K562 (cell line): Measurements from ENCODE around the gene PXDC1. TPM values are rescaled to one million over a fixed set of nuclear protein-coding genes. Genes with fewer than 3 reads are reported as not detected.

ENCODE experiments used
- ATAC-seq: fragments of 200-7000 bp; cut with Tn5 transposase; 3 replicates; pipeline ENCODE4 v1.9.1; 2020; ENCODE audit warnings: moderate library complexity
- BruUV-seq: library from RNA; stranded (reverse); fragments of 400-500 nt; replicated peaks from 2 replicates; lab custom pipeline; 2021; lab: Mats Ljungman, UMichigan
- CTCF ChIA-PET: fragments of 300-600 bp; formaldehyde crosslinking; extraction: SDS; loops from one replicate; lab custom pipeline; 2021; ENCODE audit warnings: low intra/inter-chr PET ratio; lab: Yijun Ruan, JAX
- POLR2A ChIA-PET: fragments of 300-600, 350-650 bp; sonication (Branson Sonifier 250); formaldehyde crosslinking; extraction: SDS; loops from one replicate; lab custom pipeline; 2021; ENCODE audit warnings: antibody characterized with exemption, inconsistent platforms; lab: Yijun Ruan, JAX
- DNase-seq, 4 experiments: peaks; one replicate each; pipeline versions ENCODE4 v3.0.0 to v3.0.0-alpha.2; 2011 to 2018; ENCODE audit warnings: low spot score in 3 of 4, mixed read lengths in 3 of 4; ENCODE audit errors: extremely low read depth in 1 of 4
- FAIRE-seq: peaks from 2 replicates; lab custom pipeline; 2011; peaks lifted over from hg19 to GRCh38; lab: Jason Lieb, UNC
- H2AFZ ChIP-seq: 2 replicates; pipeline ENCODE4 v1.6.0; 2011; ENCODE audit warnings: low read depth, low read length, control low read depth, inconsistent platforms
- H3K27ac ChIP-seq: fragments of 200-600 bp; 3 replicates; pipeline ENCODE4 v1.8.0; 2011; ENCODE audit warnings: low read depth, mild to moderate bottlenecking, control low read depth, inconsistent platforms, low read length, moderate library complexity, mixed read lengths; ENCODE audit errors: extremely low read depth
- H3K27me3 ChIP-seq, 2 experiments: fragments of 300-600 bp in 1 of 2; 2 replicates in 1 of 2; 3 replicates in 1 of 2; pipeline versions ENCODE4 v1.6.0 to v1.8.0; 2011; ENCODE audit warnings: inconsistent platforms in 2 of 2, low read length in 2 of 2, mild to moderate bottlenecking in 1 of 2, mixed read lengths in 1 of 2, moderate library complexity in 1 of 2; ENCODE audit not compliant: control insufficient read depth in 2 of 2, insufficient read depth in 2 of 2
- H3K36me3 ChIP-seq: fragments of 300-600 bp; 3 replicates; pipeline ENCODE4 v1.8.0; 2011; ENCODE audit warnings: mild to moderate bottlenecking, low read length, inconsistent platforms; ENCODE audit not compliant: control insufficient read depth, insufficient read depth
- H3K4me1 ChIP-seq, 2 experiments: fragments of 200-600 bp in 1 of 2; replicated peaks in 1 of 2; 2 replicates in 1 of 2; 3 replicates in 1 of 2; pipeline versions ENCODE4 v1.5.1 to v1.8.0; 2011; ENCODE audit warnings: inconsistent platforms in 2 of 2, low read length in 2 of 2, mild to moderate bottlenecking in 1 of 2, mixed read lengths in 1 of 2, moderate library complexity in 1 of 2; ENCODE audit not compliant: control insufficient read depth in 2 of 2, insufficient read depth in 2 of 2
- H3K4me2 ChIP-seq: 2 replicates; pipeline ENCODE4 v1.6.1; 2011; ENCODE audit warnings: low read length, control low read depth, inconsistent platforms, mixed read lengths; ENCODE audit not compliant: insufficient read depth
- H3K4me3 ChIP-seq: fragments of 200-600 bp; sonication (generic), shearing (Covaris generic); 2 replicates; pipeline ENCODE4 v1.5.1; 2016; ENCODE audit warnings: control low read depth, inconsistent platforms
- H3K79me2 ChIP-seq: fragments of 200-600 bp; 3 replicates; pipeline ENCODE4 v1.8.0; 2011; ENCODE audit warnings: low read length, inconsistent platforms; ENCODE audit not compliant: control insufficient read depth, insufficient read depth
- H3K9ac ChIP-seq, 2 experiments: 2 replicates each; pipeline versions ENCODE4 v1.6.0 to v1.6.1; 2011; ENCODE audit warnings: low read depth in 2 of 2, low read length in 2 of 2, control low read depth in 1 of 2, inconsistent platforms in 1 of 2, mild to moderate bottlenecking in 1 of 2, mixed read lengths in 1 of 2; ENCODE audit not compliant: insufficient read depth in 1 of 2
- H3K9me1 ChIP-seq: one replicate; pipeline ENCODE4 v1.6.0; 2011; ENCODE audit warnings: inconsistent platforms, mild to moderate bottlenecking, low read length, moderate library complexity; ENCODE audit not compliant: control insufficient read depth, insufficient read depth
- H3K9me3 ChIP-seq: replicated peaks from 2 replicates; pipeline ENCODE4 v1.5.1; 2011; ENCODE audit warnings: low read depth, low read length, inconsistent platforms; ENCODE audit not compliant: control insufficient read depth, insufficient read depth
- H4K20me1 ChIP-seq: replicated peaks from 2 replicates; pipeline ENCODE4 v1.6.1; 2011; ENCODE audit warnings: low read length, inconsistent platforms, mixed read lengths; ENCODE audit not compliant: control insufficient read depth, insufficient read depth
- ADNP ChIP-seq: fragments of 200-800 bp; sonication (Bioruptor generic); IDR thresholded peaks from 2 replicates; pipeline ENCODE4 v1.6.1; 2016; ENCODE audit warnings: missing genetic modification characterization, missing compliant biosample characterization
- BCOR ChIP-seq: fragments of 450-650 bp; IDR thresholded peaks from 2 replicates; pipeline ENCODE4 v1.6.1; 2016
- CHCHD3 ChIP-seq: fragments of 250-450 bp; sonication (Bioruptor Pico); IDR thresholded peaks from 2 replicates; pipeline ENCODE4 v2.1.2; 2022; ENCODE audit warnings: mild to moderate bottlenecking
- GTF2F1 ChIP-seq: IDR thresholded peaks from 2 replicates; pipeline ENCODE4 v1.6.1; 2011; ENCODE audit warnings: low read depth, low read length, improper control_type of control experiment
- NR2C2 ChIP-seq, 2 experiments: fragments of 200-800 bp in 1 of 2; sonication (Bioruptor generic) in 1 of 2; sonication (generic) in 1 of 2; formaldehyde crosslinking in 1 of 2; IDR thresholded peaks; 2 replicates each; pipeline versions ENCODE4 v1.6.1 to v1.8.0; 2016 to 2022; ENCODE audit warnings: mild to moderate bottlenecking in 1 of 2, missing compliant biosample characterization in 1 of 2, missing genetic modification characterization in 1 of 2, missing genetic modification reagents in 1 of 2
- SAFB ChIP-seq: fragments of 200-400 bp; formaldehyde crosslinking; IDR thresholded peaks from 2 replicates; pipeline ENCODE4 v1.6.1; 2017; ENCODE audit warnings: low read depth, low read length, borderline replicate concordance
- ZBTB12 ChIP-seq: fragments of 250-450 bp; sonication (Bioruptor Pico); IDR thresholded peaks from 2 replicates; pipeline ENCODE4 v1.4.0; 2020
- ZEB2 ChIP-seq: fragments of 450-650 bp; IDR thresholded peaks from 2 replicates; pipeline ENCODE4 v1.6.1; 2016
- ZKSCAN3 ChIP-seq: fragments of 250-450 bp; sonication (Bioruptor Pico); IDR thresholded peaks from 2 replicates; pipeline ENCODE4 v1.4.0; 2020
- ZNF79 ChIP-seq: fragments of 250-450 bp; sonication (Bioruptor Pico); IDR thresholded peaks from 2 replicates; pipeline ENCODE4 v1.4.0; 2020; ENCODE audit warnings: low read depth, mild to moderate bottlenecking, moderate library complexity
- WGBS: fragments of 100-300 bp; shearing (Covaris generic); methylation state at CpG from one replicate; pipeline ENCODE4 v1.1.6; 2016; ENCODE audit warnings: low coverage, mixed read lengths; ENCODE audit not compliant: insufficient coverage; ENCODE audit errors: missing lambda C conversion rate; 5-methylcytosine and 5-hydroxymethylcytosine counted together
- in situ Hi-C: fragments of 300-500 bp; cut with MboI; formaldehyde crosslinking; loops from 4 replicates; pipeline ENCODE4 v1.15.0; 2018; ENCODE audit warnings: inconsistent platforms, mixed read lengths
- intact Hi-C: fragments of 100-400 bp; cut with micrococcal nuclease; formaldehyde crosslinking; loops from 2 replicates; pipeline ENCODE4 v1.14.2; 2022
- polyA plus RNA-seq, 8 experiments: library from polyadenylated mRNA; depleted of rRNA in 4 of 8; stranded (reverse) in 5 of 8; unstranded in 3 of 8; fragments of >200 nt; fragmentation: Nextera tagmentation in 2 of 8; fragmentation: Illumina TruSeq in 1 of 8; extraction: Ambion mirVana in 2 of 8; extraction: Trizol in 1 of 8; gene quantifications; 2 replicates each; pipeline versions ENCODE4 v1.2.1 to v1.2.3, GENCODE V29; 2011 to 2014; ENCODE audit warnings: inconsistent platforms in 1 of 8, missing spikeins in 1 of 8
- total RNA-seq, 7 experiments: library from RNA; depleted of rRNA in 6 of 7; stranded (reverse); fragments of >200 nt in 6 of 7; fragmentation: Illumina TruSeq in 2 of 7; extraction: Trizol in 2 of 7; gene quantifications; 2 replicates each; pipeline versions ENCODE4 v1.2.1 to v1.2.3, GENCODE V29; 2011 to 2021; ENCODE audit warnings: low replicate concordance in 1 of 7
- TF ChIP-seq, protein P1 (sequence below): sonication (generic); formaldehyde crosslinking; IDR thresholded peaks from 2 replicates; pipeline ENCODE4 v1.5.0; 2020; ENCODE audit warnings: missing genetic modification reagents

PXDC1 gene
- total and polyA plus RNA-seq, 9 of the 15 experiments (the other 6 are each of a cell fraction or from before 2014, with no cell fraction given), result 0.09 to 0.33 (median 0.16) TPM; not detected in 5

- 24% methylated on average over 19 of the region's 19 CpGs for WGBS
- ATAC-seq, result no peak
- Histone ChIP-seq H3K27ac (no peak overlapping the region), H3K36me3 (no peaks in the 10 kb centered on the region), H2AFZ (no peak overlapping the region), H3K27me3 (peaks cover 21 to 77% of the 10 kb centered on the region in 2 experiments; a peak in 4 of 5 replicates), H3K9me3 (no peaks in the 10 kb centered on the region), H3K79me2 (no peaks in the 10 kb centered on the region), H3K4me2 (no peak overlapping the region), H3K9me1 (no peaks in the 10 kb centered on the region), H3K9ac (no peak overlapping the region), H4K20me1 (no peaks in the 10 kb centered on the region; the same call in 1 of the 2 replicates), H3K4me1 (peaks cover 2 to 3% of the 10 kb centered on the region in 2 experiments; a peak in 2 of 5 replicates)
- in situ Hi-C loops, result loop anchor here (5.0 to 10.0 kb wide), 2 partner anchors 430 to 473 kb away; no protein-coding TSS in a partner anchor
- intact Hi-C loops, result loop anchor here (5.0 kb wide), 2 partner anchors 248 to 263 kb away; no protein-coding TSS in a partner anchor
- no peak for DNase-seq
- no peak for FAIRE-seq
- POLR2A ChIA-PET, result interaction anchor here (0.6 kb wide), 2 partner anchors 30 to 539 kb away, joined by 3 read pairs; no protein-coding TSS in a partner anchor
- TF ChIP-seq NR2C2 (CRISPR knock-in tag; IDR thresholded peaks at IDR 0.05) (no peak), NR2C2 (tag; IDR thresholded peaks at IDR 0.05) (no peak), ZBTB12 (no peak), CHCHD3 (no peak), ADNP (tag) (no peak), ZEB2 (no peak), ZNF79 (no peak), GTF2F1 (no peak), SAFB (no peak), BCOR (no peak), ZKSCAN3 (no peak)
- TF ChIP-seq, protein P1, sequence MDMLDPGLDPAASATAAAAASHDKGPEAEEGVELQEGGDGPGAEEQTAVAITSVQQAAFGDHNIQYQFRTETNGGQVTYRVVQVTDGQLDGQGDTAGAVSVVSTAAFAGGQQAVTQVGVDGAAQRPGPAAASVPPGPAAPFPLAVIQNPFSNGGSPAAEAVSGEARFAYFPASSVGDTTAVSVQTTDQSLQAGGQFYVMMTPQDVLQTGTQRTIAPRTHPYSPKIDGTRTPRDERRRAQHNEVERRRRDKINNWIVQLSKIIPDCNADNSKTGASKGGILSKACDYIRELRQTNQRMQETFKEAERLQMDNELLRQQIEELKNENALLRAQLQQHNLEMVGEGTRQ, result no peak
- TF ChIP-seq, all 486 proteins: peak for 0
- H3K4me3 ChIP-seq, result no peak overlapping the region
- CTCF ChIA-PET, result interaction anchor here (1.0 to 3.7 kb wide), 3 partner anchors 189 to 247 kb away, joined by 3 to 22 read pairs (median 17); no protein-coding TSS in a partner anchor
- no TSS peak for BruUV-seq
Measured at GRCh38 chr6:3744211-3744900, 7.2 kb downstream of the PXDC1 start.
